ENCODE results near the gene TPSD1. TPM values are rescaled to one million over a fixed set of nuclear protein-coding genes. Genes with fewer than 3 reads are reported as not detected.

Gene TPSD1
- total and polyA plus RNA-seq, 9 of the 15 experiments (the other 6 are each of a cell fraction or from before 2014, with no cell fraction given) = not detected

DNA sequence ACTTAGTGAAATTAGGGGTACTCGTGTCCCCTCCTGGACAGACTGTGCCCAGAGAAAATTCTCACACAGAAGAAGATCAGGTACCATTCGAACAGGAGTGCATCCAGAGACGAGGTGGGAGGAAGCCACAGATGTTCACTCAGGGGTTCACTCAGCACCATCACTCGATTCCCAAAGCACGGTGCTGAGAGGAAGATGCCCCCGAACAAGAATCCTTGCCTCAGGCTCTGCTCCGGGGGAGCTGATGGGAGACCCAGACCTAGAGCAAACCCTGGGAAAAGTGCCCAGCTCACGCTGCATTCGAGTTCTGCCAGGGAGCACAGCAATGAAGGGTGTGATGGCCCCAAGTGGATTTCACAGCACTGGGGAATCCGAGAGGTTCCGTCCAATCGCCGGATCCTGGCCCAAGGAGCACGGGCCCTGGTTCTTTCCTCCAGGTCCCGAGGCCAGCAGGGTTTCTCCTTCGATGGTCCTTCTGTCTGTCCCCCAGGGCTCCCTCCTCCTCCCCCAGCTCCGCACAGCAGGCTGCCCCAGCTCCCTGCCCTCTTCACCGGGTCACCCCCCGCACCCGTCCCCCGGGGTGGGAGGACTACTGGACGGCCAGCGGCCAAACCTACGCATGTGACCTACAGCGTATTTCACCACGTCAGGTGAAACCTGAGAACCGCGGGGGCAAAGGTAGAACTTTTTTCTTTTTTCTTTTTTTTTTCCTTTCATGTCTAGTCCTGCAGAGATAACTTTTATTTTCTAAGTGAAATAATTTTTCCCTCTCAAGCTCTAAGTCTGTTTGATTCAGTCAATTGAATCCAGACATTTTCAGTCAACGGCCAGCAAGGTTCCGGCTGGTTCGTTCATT, 43.4 kb downstream of the TPSD1 start (continued):
- TF ChIP-seq MTA2 (IDR thresholded peaks at IDR 0.05; ENCODE audit: low read depth) (no peak), BHLHE40 (IDR thresholded peaks at IDR 0.05; ENCODE audit: low read length) (peak; percentile 71), SETDB1 (IDR thresholded peaks at IDR 0.05; ENCODE audit: low read length) (no peak), SOX6 (IDR thresholded peaks at IDR 0.05) (no peak), ZNF316 (IDR thresholded peaks at IDR 0.05) (no peak), SAP30 (IDR thresholded peaks at IDR 0.05; ENCODE audit: borderline replicate concordance, insufficient read depth, low read depth, low read length, poor library complexity, severe bottlenecking) (no peak), ZNF384 (IDR thresholded peaks at IDR 0.05; ENCODE audit: low read depth, low read length) (peak; percentile 80), TCF7 (IDR thresholded peaks at IDR 0.05; ENCODE audit: borderline replicate concordance) (no peak), CCAR2 (IDR thresholded peaks at IDR 0.05; ENCODE audit: low read depth, low read length) (no peak), ZBTB7A (IDR thresholded peaks at IDR 0.05; ENCODE audit: borderline replicate concordance, control insufficient read depth, low read depth, low read length) (no peak), KAT8 (IDR thresholded peaks at IDR 0.05; ENCODE audit: low read depth) (no peak), ZFX (CRISPR knock-in tag; IDR thresholded peaks at IDR 0.05) (peak; percentile 43), ZNF830 (CRISPR knock-in tag; IDR thresholded peaks at IDR 0.05) (peak; percentile 82; the same call in 1 of the 2 replicates), MAZ (CRISPR knock-in tag; conservative IDR thresholded peaks at IDR 0.05 in 1 of 2, IDR thresholded peaks at IDR 0.05 in 1 of 2) (peak; percentile 66 to 73; a peak in 3 of 4 replicates), NCOA1 (IDR thresholded peaks at IDR 0.05; ENCODE audit: low read depth) (no peak), HMGN3 (IDR thresholded peaks at IDR 0.05; ENCODE audit: borderline replicate concordance, extremely low read depth, insufficient read length, low read depth, low read length) (peak; percentile 66), CXXC5 (CRISPR knock-in tag; IDR thresholded peaks at IDR 0.05) (peak; percentile 70)
- TF ChIP-seq, protein P1, sequence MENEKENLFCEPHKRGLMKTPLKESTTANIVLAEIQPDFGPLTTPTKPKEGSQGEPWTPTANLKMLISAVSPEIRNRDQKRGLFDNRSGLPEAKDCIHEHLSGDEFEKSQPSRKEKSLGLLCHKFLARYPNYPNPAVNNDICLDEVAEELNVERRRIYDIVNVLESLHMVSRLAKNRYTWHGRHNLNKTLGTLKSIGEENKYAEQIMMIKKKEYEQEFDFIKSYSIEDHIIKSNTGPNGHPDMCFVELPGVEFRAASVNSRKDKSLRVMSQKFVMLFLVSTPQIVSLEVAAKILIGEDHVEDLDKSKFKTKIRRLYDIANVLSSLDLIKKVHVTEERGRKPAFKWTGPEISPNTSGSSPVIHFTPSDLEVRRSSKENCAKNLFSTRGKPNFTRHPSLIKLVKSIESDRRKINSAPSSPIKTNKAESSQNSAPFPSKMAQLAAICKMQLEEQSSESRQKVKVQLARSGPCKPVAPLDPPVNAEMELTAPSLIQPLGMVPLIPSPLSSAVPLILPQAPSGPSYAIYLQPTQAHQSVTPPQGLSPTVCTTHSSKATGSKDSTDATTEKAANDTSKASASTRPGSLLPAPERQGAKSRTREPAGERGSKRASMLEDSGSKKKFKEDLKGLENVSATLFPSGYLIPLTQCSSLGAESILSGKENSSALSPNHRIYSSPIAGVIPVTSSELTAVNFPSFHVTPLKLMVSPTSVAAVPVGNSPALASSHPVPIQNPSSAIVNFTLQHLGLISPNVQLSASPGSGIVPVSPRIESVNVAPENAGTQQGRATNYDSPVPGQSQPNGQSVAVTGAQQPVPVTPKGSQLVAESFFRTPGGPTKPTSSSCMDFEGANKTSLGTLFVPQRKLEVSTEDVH (IDR thresholded peaks at IDR 0.05; ENCODE audit: low read depth, partially characterized antibody) = no peak
- TF ChIP-seq, protein P2, sequence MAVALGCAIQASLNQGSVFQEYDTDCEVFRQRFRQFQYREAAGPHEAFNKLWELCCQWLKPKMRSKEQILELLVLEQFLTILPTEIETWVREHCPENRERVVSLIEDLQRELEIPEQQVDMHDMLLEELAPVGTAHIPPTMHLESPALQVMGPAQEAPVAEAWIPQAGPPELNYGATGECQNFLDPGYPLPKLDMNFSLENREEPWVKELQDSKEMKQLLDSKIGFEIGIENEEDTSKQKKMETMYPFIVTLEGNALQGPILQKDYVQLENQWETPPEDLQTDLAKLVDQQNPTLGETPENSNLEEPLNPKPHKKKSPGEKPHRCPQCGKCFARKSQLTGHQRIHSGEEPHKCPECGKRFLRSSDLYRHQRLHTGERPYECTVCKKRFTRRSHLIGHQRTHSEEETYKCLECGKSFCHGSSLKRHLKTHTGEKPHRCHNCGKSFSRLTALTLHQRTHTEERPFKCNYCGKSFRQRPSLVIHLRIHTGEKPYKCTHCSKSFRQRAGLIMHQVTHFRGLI (CRISPR knock-in tag; IDR thresholded peaks at IDR 0.05) = no peak
- TF ChIP-seq, protein P3, sequence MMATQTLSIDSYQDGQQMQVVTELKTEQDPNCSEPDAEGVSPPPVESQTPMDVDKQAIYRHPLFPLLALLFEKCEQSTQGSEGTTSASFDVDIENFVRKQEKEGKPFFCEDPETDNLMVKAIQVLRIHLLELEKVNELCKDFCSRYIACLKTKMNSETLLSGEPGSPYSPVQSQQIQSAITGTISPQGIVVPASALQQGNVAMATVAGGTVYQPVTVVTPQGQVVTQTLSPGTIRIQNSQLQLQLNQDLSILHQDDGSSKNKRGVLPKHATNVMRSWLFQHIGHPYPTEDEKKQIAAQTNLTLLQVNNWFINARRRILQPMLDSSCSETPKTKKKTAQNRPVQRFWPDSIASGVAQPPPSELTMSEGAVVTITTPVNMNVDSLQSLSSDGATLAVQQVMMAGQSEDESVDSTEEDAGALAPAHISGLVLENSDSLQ (IDR thresholded peaks at IDR 0.05) = 0 out of 2 replicates have a peak, but pooled peaks have one; percentile 5
- TF ChIP-seq, protein P4, sequence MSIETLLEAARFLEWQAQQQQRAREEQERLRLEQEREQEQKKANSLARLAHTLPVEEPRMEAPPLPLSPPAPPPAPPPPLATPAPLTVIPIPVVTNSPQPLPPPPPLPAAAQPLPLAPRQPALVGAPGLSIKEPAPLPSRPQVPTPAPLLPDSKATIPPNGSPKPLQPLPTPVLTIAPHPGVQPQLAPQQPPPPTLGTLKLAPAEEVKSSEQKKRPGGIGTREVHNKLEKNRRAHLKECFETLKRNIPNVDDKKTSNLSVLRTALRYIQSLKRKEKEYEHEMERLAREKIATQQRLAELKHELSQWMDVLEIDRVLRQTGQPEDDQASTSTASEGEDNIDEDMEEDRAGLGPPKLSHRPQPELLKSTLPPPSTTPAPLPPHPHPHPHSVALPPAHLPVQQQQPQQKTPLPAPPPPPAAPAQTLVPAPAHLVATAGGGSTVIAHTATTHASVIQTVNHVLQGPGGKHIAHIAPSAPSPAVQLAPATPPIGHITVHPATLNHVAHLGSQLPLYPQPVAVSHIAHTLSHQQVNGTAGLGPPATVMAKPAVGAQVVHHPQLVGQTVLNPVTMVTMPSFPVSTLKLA (conservative IDR thresholded peaks at IDR 0.05) = no peak
